ENCODE measurements around the gene ATAD3A. TPM values are rescaled to one million over a fixed set of nuclear protein-coding genes. Genes with fewer than 3 reads are reported as not detected.

The ATAD3A gene
- total and polyA plus RNA-seq, 9 of the 15 experiments (the other 6 are each of a cell fraction or from before 2014, with no cell fraction given) = 0.10 to 173 (median 36.7) TPM

DNA sequence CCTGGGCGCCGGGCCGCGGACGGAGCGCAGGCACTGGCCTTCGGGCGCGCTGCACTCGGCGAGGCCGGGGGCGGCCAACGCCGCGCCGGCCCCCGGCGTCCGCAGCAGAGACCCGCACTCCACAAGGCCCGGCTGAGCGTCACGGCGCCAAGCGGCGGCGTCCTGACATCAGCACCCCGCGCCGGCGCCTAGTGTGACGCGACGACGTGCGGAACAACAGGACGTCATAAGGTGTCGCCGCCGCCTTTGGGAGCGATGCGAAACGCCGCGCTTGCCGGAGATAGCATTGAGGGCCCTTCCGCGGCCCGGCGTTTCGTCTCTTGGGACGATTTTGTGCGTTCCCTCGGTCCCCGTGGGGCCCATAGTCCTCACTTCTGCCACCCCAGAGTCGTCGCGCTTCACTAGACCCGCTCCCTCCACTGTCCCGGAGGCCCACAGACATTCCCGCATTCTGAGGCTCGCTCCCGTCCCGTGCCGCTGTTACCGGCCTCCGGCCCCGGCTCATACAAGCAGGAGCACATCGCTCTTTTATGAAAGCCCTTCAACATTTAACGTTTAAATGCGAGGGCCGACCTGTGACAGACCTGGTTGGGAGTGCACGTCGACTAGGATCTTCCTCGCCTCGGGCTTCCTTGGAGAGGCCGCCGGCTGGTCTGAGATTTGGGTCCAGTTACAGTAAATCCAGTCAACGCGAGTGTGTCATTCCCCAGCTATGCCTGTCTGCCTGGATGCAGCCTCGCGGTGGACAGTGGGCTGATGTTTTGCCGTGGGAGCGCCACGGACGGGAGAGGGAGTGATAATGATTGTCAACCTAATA, 63.0 kb downstream of the ATAD3A start, which contains the start of gene SSU72 (continued):
- TF ChIP-seq, protein P1, sequence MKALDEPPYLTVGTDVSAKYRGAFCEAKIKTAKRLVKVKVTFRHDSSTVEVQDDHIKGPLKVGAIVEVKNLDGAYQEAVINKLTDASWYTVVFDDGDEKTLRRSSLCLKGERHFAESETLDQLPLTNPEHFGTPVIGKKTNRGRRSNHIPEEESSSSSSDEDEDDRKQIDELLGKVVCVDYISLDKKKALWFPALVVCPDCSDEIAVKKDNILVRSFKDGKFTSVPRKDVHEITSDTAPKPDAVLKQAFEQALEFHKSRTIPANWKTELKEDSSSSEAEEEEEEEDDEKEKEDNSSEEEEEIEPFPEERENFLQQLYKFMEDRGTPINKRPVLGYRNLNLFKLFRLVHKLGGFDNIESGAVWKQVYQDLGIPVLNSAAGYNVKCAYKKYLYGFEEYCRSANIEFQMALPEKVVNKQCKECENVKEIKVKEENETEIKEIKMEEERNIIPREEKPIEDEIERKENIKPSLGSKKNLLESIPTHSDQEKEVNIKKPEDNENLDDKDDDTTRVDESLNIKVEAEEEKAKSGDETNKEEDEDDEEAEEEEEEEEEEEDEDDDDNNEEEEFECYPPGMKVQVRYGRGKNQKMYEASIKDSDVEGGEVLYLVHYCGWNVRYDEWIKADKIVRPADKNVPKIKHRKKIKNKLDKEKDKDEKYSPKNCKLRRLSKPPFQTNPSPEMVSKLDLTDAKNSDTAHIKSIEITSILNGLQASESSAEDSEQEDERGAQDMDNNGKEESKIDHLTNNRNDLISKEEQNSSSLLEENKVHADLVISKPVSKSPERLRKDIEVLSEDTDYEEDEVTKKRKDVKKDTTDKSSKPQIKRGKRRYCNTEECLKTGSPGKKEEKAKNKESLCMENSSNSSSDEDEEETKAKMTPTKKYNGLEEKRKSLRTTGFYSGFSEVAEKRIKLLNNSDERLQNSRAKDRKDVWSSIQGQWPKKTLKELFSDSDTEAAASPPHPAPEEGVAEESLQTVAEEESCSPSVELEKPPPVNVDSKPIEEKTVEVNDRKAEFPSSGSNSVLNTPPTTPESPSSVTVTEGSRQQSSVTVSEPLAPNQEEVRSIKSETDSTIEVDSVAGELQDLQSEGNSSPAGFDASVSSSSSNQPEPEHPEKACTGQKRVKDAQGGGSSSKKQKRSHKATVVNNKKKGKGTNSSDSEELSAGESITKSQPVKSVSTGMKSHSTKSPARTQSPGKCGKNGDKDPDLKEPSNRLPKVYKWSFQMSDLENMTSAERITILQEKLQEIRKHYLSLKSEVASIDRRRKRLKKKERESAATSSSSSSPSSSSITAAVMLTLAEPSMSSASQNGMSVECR (CRISPR knock-in tag; IDR thresholded peaks at IDR 0.05) = peak; percentile 27; the same call in 1 of the 2 replicates
- TF ChIP-seq TGIF2 (CRISPR knock-in tag; IDR thresholded peaks at IDR 0.05) = no peak
- TF ChIP-seq HMG20B (CRISPR knock-in tag; IDR thresholded peaks at IDR 0.05) = no peak
- no peak for TF ChIP-seq ZNF175 (CRISPR knock-in tag; IDR thresholded peaks at IDR 0.05; ENCODE audit: low read depth)
- TF ChIP-seq, protein P2, sequence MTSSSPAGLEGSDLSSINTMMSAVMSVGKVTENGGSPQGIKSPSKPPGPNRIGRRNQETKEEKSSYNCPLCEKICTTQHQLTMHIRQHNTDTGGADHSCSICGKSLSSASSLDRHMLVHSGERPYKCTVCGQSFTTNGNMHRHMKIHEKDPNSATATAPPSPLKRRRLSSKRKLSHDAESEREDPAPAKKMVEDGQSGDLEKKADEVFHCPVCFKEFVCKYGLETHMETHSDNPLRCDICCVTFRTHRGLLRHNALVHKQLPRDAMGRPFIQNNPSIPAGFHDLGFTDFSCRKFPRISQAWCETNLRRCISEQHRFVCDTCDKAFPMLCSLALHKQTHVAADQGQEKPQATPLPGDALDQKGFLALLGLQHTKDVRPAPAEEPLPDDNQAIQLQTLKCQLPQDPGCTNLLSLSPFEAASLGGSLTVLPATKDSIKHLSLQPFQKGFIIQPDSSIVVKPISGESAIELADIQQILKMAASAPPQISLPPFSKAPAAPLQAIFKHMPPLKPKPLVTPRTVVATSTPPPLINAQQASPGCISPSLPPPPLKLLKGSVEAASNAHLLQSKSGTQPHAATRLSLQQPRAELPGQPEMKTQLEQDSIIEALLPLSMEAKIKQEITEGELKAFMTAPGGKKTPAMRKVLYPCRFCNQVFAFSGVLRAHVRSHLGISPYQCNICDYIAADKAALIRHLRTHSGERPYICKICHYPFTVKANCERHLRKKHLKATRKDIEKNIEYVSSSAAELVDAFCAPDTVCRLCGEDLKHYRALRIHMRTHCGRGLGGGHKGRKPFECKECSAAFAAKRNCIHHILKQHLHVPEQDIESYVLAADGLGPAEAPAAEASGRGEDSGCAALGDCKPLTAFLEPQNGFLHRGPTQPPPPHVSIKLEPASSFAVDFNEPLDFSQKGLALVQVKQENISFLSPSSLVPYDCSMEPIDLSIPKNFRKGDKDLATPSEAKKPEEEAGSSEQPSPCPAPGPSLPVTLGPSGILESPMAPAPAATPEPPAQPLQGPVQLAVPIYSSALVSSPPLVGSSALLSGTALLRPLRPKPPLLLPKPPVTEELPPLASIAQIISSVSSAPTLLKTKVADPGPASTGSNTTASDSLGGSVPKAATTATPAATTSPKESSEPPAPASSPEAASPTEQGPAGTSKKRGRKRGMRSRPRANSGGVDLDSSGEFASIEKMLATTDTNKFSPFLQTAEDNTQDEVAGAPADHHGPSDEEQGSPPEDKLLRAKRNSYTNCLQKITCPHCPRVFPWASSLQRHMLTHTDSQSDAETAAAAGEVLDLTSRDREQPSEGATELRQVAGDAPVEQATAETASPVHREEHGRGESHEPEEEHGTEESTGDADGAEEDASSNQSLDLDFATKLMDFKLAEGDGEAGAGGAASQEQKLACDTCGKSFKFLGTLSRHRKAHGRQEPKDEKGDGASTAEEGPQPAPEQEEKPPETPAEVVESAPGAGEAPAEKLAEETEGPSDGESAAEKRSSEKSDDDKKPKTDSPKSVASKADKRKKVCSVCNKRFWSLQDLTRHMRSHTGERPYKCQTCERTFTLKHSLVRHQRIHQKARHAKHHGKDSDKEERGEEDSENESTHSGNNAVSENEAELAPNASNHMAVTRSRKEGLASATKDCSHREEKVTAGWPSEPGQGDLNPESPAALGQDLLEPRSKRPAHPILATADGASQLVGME (CRISPR knock-in tag; IDR thresholded peaks at IDR 0.05) = peak; percentile 64; the same call in 1 of the 2 replicates
- TF ChIP-seq POLR2G (IDR thresholded peaks at IDR 0.05; ENCODE audit: low read depth, low read length) = peak; percentile 94
- TF ChIP-seq GATAD2A (IDR thresholded peaks at IDR 0.05) = no peak
- TF ChIP-seq PRPF4 (IDR thresholded peaks at IDR 0.05; ENCODE audit: insufficient read depth, low read depth, low read length, poor library complexity, severe bottlenecking) = peak; percentile 8
- no peak for TF ChIP-seq ZNF561 (CRISPR knock-in tag; conservative IDR thresholded peaks at IDR 0.05)
- no peak for TF ChIP-seq ETV6 (IDR thresholded peaks at IDR 0.05; ENCODE audit: borderline replicate concordance in 1 of 2, low read depth in 2 of 2, low read length in 1 of 2)
- TF ChIP-seq ETV6 (CRISPR knock-in tag; IDR thresholded peaks at IDR 0.05; ENCODE audit: borderline replicate concordance) = no peak
- peak; percentile 59; the same call in 1 of the 2 replicates for TF ChIP-seq JUN (IDR thresholded peaks at IDR 0.05; ENCODE audit: borderline replicate concordance, low read depth, low read length)
- no peak; the same call in none of the 2 replicates for TF ChIP-seq JUN (CRISPR knock-in tag; IDR thresholded peaks at IDR 0.05; ENCODE audit: borderline replicate concordance)
- TF ChIP-seq, protein P3, sequence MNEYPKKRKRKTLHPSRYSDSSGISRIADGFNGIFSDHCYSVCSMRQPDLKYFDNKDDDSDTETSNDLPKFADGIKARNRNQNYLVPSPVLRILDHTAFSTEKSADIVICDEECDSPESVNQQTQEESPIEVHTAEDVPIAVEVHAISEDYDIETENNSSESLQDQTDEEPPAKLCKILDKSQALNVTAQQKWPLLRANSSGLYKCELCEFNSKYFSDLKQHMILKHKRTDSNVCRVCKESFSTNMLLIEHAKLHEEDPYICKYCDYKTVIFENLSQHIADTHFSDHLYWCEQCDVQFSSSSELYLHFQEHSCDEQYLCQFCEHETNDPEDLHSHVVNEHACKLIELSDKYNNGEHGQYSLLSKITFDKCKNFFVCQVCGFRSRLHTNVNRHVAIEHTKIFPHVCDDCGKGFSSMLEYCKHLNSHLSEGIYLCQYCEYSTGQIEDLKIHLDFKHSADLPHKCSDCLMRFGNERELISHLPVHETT (CRISPR knock-in tag; conservative IDR thresholded peaks at IDR 0.05 in 1 of 2, IDR thresholded peaks at IDR 0.05 in 1 of 2) = peak in 1 of 2 experiments; percentile 97; a peak in 2 of 4 replicates

Measured in K562 (cell line).